Transverse colon (tissue), 4 donors: ENCODE data around the gene MAFB. TPM values are rescaled to one million over a fixed set of nuclear protein-coding genes. Genes with fewer than 3 reads are reported as not detected.

ENCODE experiments used
- DNase-seq: peaks from one replicate; pipeline ENCODE4 v3.0.0-alpha.2; 2019
- H3K27ac ChIP-seq, 4 donors: fragments of 200-600 bp; sonication (generic); 2 replicates each; pipeline ENCODE4 v1.5.1; 2016 to 2018; ENCODE audit warnings: inconsistent platforms in 4 of 4
- H3K27me3 ChIP-seq: fragments of 200-600 bp; sonication (generic); 2 replicates; pipeline ENCODE4 v1.5.1; 2017; ENCODE audit warnings: inconsistent platforms
- H3K36me3 ChIP-seq, 4 donors: fragments of 200-600 bp; sonication (generic); 2 replicates each; pipeline ENCODE4 v1.5.1; 2017 to 2019; ENCODE audit warnings: inconsistent platforms in 4 of 4
- H3K4me1 ChIP-seq, 4 donors: fragments of 200-600 bp; sonication (generic); 2 replicates each; pipeline ENCODE4 v1.5.1; 2017 to 2020; ENCODE audit warnings: inconsistent platforms in 4 of 4
- H3K4me3 ChIP-seq, 4 donors: fragments of 200-600 bp; sonication (generic); 1 replicate in 1 of 4; 2 replicates in 3 of 4; pipeline versions ENCODE4 v1.5.1 to v1.6.1; 2017 to 2019; ENCODE audit warnings: inconsistent platforms in 4 of 4
- H3K9me3 ChIP-seq, 2 donors: fragments of 200-600 bp; sonication (generic); 2 replicates each; pipeline ENCODE4 v1.5.1; 2017 to 2019; ENCODE audit warnings: inconsistent platforms in 2 of 2
- EP300 ChIP-seq: sonication (generic); formaldehyde crosslinking; IDR thresholded peaks from one replicate; pipeline ENCODE4 v1.6.1; 2017; ENCODE audit warnings: antibody characterized with exemption, low read depth
- POLR2A ChIP-seq: fragments of 450-650 bp; IDR thresholded peaks from one replicate; pipeline ENCODE4 v1.6.1; 2016; ENCODE audit warnings: antibody characterized with exemption, mild to moderate bottlenecking, moderate library complexity
- POLR2AphosphoS5 ChIP-seq, 3 donors: sonication (generic); formaldehyde crosslinking; IDR thresholded peaks; one replicate each; pipeline ENCODE4 v1.6.1; 2016; ENCODE audit warnings: antibody characterized with exemption in 3 of 3
- WGBS, 2 donors: methylation state at CpG; one replicate each; pipeline ENCODE4 v1.1.5; 2018; ENCODE audit warnings: low coverage in 1 of 2; 5-methylcytosine and 5-hydroxymethylcytosine counted together
- in situ Hi-C, 4 donors: fragments of 200-750 bp; cut with MboI; loops; one replicate each; pipeline versions ENCODE4 v1.15.0 to v1.15.1; 2017; ENCODE audit warnings: low sequenced_read_pairs in 3 of 4, low pct_ligation_motif_present in 1 of 4, low pct_unique_long_range_greater_than_20kb in 1 of 4
- intact Hi-C: fragments of 100-400 bp; cut with DNase I; formaldehyde crosslinking; loops from one replicate; pipeline ENCODE4 v1.15.1; 2023; ENCODE audit warnings: low total_unique reads
- total RNA-seq, 4 donors: library from RNA; depleted of rRNA; stranded (reverse); fragments of >200 nt; gene quantifications; one replicate each; pipeline ENCODE4 v1.1.0, GENCODE V29; 2016
- TF ChIP-seq, protein P1 (sequence below), 5 experiments: fragments of 200-600 bp in 3 of 5; fragments of 450-650 bp in 2 of 5; sonication (generic) in 3 of 5; IDR thresholded peaks; 1 replicate in 2 of 5; 2 replicates in 3 of 5; pipeline ENCODE4 v1.5.1; 2016 to 2017; ENCODE audit warnings: antibody characterized with exemption in 5 of 5, inconsistent platforms in 3 of 5, mild to moderate bottlenecking in 2 of 5, moderate library complexity in 1 of 5

MAFB gene
- total RNA-seq, 4 donors from 2014 or later = 12.2 to 74.4 (median 22.7) TPM

DNA sequence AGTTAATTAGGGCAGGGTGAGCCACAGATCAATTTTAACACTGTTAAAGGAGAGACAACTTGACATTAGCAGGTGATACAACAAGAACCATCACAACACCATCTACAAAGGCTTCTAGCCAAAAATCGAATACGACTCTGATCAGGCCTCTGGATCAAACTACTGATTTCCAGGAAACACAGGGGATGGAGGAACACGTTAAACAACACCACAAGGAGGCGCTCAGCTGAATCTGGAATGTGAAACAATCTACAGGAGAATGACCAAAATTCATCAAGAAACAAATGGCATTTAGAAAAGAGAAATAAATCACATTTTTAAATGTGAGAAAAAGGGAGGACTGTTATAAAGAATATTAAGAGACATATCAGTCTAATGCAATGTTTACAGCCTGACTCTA is 13.5 kb upstream of the MAFB start:
- Histone ChIP-seq H3K36me3 (no peaks in the 10 kb centered on the region), H3K9me3 (no peaks in the 10 kb centered on the region), H3K27ac (no peak overlapping the region), H3K4me1 (no peaks in the 10 kb centered on the region), H3K4me3 (no peak overlapping the region), H3K27me3 (peaks cover 7% of the 10 kb centered on the region)
- intact Hi-C loops (no loop called here), in situ Hi-C loops (no loop called here)
- 81 to 86% methylated on average over 4 of the region's 4 CpGs for WGBS, 2 donors
- DNase-seq = no peak
- no peak for TF ChIP-seq POLR2AphosphoS5 (IDR thresholded peaks at IDR 0.05)
- no peak for TF ChIP-seq POLR2A
- TF ChIP-seq, protein P1, sequence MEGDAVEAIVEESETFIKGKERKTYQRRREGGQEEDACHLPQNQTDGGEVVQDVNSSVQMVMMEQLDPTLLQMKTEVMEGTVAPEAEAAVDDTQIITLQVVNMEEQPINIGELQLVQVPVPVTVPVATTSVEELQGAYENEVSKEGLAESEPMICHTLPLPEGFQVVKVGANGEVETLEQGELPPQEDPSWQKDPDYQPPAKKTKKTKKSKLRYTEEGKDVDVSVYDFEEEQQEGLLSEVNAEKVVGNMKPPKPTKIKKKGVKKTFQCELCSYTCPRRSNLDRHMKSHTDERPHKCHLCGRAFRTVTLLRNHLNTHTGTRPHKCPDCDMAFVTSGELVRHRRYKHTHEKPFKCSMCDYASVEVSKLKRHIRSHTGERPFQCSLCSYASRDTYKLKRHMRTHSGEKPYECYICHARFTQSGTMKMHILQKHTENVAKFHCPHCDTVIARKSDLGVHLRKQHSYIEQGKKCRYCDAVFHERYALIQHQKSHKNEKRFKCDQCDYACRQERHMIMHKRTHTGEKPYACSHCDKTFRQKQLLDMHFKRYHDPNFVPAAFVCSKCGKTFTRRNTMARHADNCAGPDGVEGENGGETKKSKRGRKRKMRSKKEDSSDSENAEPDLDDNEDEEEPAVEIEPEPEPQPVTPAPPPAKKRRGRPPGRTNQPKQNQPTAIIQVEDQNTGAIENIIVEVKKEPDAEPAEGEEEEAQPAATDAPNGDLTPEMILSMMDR (IDR thresholded peaks at IDR 0.05) = no peak
- TF ChIP-seq EP300 = no peak

DNA sequence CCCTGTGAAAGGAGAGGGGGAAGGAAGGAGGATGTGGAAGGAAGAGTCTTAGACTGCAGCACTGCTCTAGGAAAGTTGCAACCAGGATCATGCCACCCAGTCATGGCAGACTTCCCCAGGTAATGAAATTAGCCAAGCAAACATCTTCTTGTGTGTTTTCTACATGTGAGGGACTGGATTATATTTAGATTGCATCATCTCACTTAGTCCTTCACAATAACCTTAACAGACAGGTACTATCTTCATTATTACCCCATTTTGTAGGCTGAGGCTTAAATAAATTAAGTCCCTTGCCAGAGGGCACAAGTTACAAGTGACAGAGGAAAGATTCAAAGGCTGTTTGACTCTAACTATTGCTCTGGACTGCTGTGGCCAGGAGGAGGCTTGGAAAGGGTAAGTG is 9.7 kb upstream of the MAFB start:
- no peaks in the 10 kb centered on the region for H3K4me1 ChIP-seq
- intact Hi-C loops = no loop called here
- DNase-seq = no peak
- no peaks in the 10 kb centered on the region for H3K36me3 ChIP-seq
- no peak for TF ChIP-seq POLR2AphosphoS5 (IDR thresholded peaks at IDR 0.05)
- TF ChIP-seq, protein P1 (IDR thresholded peaks at IDR 0.05) = no peak
- no peak for TF ChIP-seq POLR2A
- no peak for TF ChIP-seq EP300
- no peak overlapping the region for H3K27ac ChIP-seq
- H3K4me3 ChIP-seq = no peak overlapping the region
- peaks cover 38% of the 10 kb centered on the region for H3K27me3 ChIP-seq
- in situ Hi-C loops = loop anchor here (10.0 to 25.0 kb wide), 3 partner anchors 434 to 814 kb away; no protein-coding TSS in a partner anchor
- H3K9me3 ChIP-seq = no peaks in the 10 kb centered on the region

DNA sequence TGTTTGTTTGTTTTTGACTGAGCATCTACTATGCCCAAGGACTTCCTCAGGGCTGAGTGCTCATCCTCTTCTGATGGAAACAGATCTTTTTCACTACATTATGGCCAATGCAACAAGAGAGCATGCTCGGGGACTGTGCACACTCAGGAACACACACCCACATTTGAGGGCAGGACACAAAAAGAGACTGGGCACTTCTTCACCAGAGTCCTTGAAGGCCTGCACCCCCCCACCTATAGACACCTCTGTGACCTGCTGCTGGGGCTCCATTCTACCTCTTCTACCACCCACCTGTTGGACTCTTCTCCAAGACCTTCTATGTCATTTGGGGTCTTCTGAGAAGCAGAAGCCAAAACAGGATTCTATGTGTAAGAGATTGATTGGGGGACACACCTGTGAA is 9.2 kb upstream of the MAFB start:
- no peaks in the 10 kb centered on the region for H3K4me1 ChIP-seq
- TF ChIP-seq POLR2A (no peak), POLR2AphosphoS5 (IDR thresholded peaks at IDR 0.05) (no peak), EP300 (no peak)
- TF ChIP-seq, protein P1 (IDR thresholded peaks at IDR 0.05) = no peak
- intact Hi-C loops = no loop called here
- no peak overlapping the region for H3K4me3 ChIP-seq
- no peaks in the 10 kb centered on the region for H3K9me3 ChIP-seq
- in situ Hi-C loops = loop anchor here (10.0 to 25.0 kb wide), 3 partner anchors 433 to 813 kb away; no protein-coding TSS in a partner anchor
- 40 to 63% methylated on average over 1 of the region's 1 CpG for WGBS, 2 donors
- peaks cover 43% of the 10 kb centered on the region for H3K27me3 ChIP-seq
- DNase-seq = no peak
- no peak overlapping the region for H3K27ac ChIP-seq
- no peaks in the 10 kb centered on the region for H3K36me3 ChIP-seq

DNA sequence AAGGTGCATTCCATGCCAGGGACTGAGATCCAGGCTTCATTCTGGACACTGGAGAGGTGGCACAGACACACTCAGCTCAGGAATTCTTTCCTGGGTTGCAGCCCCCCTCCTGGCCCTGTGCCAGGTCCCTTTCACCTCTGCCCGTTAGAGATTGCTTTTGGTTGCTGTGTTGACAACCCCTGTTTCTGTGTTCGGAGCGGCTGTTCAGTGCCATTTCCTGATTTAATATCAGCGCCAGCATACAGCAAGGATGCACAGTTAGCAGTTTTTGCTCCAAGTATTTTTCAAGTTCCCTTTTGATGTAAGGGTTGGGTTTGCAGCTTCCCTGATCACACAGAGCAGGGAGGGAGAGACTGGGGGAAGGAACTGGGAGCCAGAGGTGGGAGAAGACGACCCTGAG is 8.5 kb upstream of the MAFB start:
- Histone ChIP-seq H3K27me3 (peaks cover 50% of the 10 kb centered on the region), H3K4me1 (no peaks in the 10 kb centered on the region), H3K27ac (no peak overlapping the region), H3K36me3 (no peaks in the 10 kb centered on the region), H3K9me3 (no peaks in the 10 kb centered on the region), H3K4me3 (no peak overlapping the region)
- TF ChIP-seq, protein P1 (IDR thresholded peaks at IDR 0.05) = no peak
- TF ChIP-seq POLR2A = no peak
- TF ChIP-seq POLR2AphosphoS5 (IDR thresholded peaks at IDR 0.05) = no peak
- no peak for TF ChIP-seq EP300
- in situ Hi-C loops (loop anchor here (10.0 to 25.0 kb wide), 3 partner anchors 433 to 813 kb away; no protein-coding TSS in a partner anchor), intact Hi-C loops (no loop called here)
- no peak for DNase-seq
- WGBS, 2 donors = 15% methylated on average over 5 of the region's 5 CpGs; no CpG with 5 or more reads in 1 of the 2 donors
